HuH-7.5 (cell line): ENCODE data around the gene GLYAT.

ENCODE experiments used
- DNase-seq: peaks from one replicate; pipeline ENCODE4 v3.0.0; 2011; ENCODE audit warnings: low spot score

The GLYAT gene

GRCh38 chr11:58731819-58732218 lies at the start of gene GLYAT:
TSS of gene GLYAT (minus strand) at chr11:58731943. CDS start at chr11:58724496, 7,447 bp downstream.
- DNase-seq = no peak

- no peak for DNase-seq
These were observed 49.6 kb upstream of the GLYAT start for GRCh38 chr11:58781345-58781744.

- DNase-seq = no peak
These were observed 48.8 kb upstream of the GLYAT start for GRCh38 chr11:58780578-58780977.

- DNase-seq = no peak
These were observed 45.4 kb upstream of the GLYAT start for GRCh38 chr11:58776891-58777710.

GRCh38 chr11:58775066-58775708 lies 43.4 kb upstream of the GLYAT start:
- DNase-seq = no peak

- no peak for DNase-seq
These were observed 42.4 kb upstream of the GLYAT start for GRCh38 chr11:58774164-58774593.

GRCh38 chr11:58773337-58773736 lies 41.6 kb upstream of the GLYAT start:
- no peak for DNase-seq

GRCh38 chr11:58772329-58773285 lies 40.9 kb upstream of the GLYAT start:
- DNase-seq = no peak

- DNase-seq = no peak
These were observed 39.7 kb upstream of the GLYAT start for GRCh38 chr11:58771458-58771855.

GRCh38 chr11:58770627-58771457 lies 39.1 kb upstream of the GLYAT start:
- no peak for DNase-seq

GRCh38 chr11:58770166-58770565 lies 38.4 kb upstream of the GLYAT start:
- DNase-seq = no peak

GRCh38 chr11:58769308-58769707 lies 37.6 kb upstream of the GLYAT start:
- DNase-seq = no peak

GRCh38 chr11:58768137-58768536 lies 36.4 kb upstream of the GLYAT start:
- DNase-seq = no peak

- DNase-seq = no peak
These were observed 33.3 kb upstream of the GLYAT start for GRCh38 chr11:58765078-58765477.

GRCh38 chr11:58763120-58763490 lies 31.4 kb upstream of the GLYAT start:
- DNase-seq = no peak

- DNase-seq = no peak
These were observed 30.8 kb upstream of the GLYAT start for GRCh38 chr11:58762284-58763119.

- DNase-seq = no peak
These were observed 25.7 kb upstream of the GLYAT start for GRCh38 chr11:58757439-58757838.

- DNase-seq = no peak
These were observed 14.1 kb upstream of the GLYAT start for GRCh38 chr11:58745705-58746364.

- DNase-seq = no peak
These were observed 13.4 kb upstream of the GLYAT start for GRCh38 chr11:58744988-58745704.
